H1 (cell line): ENCODE data around the gene KRT12. TPM values are rescaled to one million over a fixed set of nuclear protein-coding genes. Genes with fewer than 3 reads are reported as not detected.

ENCODE experiments used
- BRCA1 ChIP-seq: IDR thresholded peaks from 2 replicates; pipeline ENCODE4 v1.6.1; 2012; ENCODE audit warnings: low read depth, low read length, improper control_type of control experiment
- CHD2 ChIP-seq: IDR thresholded peaks from 2 replicates; pipeline ENCODE4 v1.6.1; 2012; ENCODE audit warnings: low read length, improper control_type of control experiment
- CREB1 ChIP-seq: IDR thresholded peaks from 2 replicates; pipeline ENCODE4 v1.6.1; 2012; ENCODE audit warnings: inconsistent platforms
- KDM4A ChIP-seq: IDR thresholded peaks from one replicate; pipeline ENCODE4 v1.7.1; 2012; ENCODE audit warnings: low read depth, mild to moderate bottlenecking, moderate library complexity, low read length, inconsistent platforms; ENCODE audit not compliant: severe bottlenecking
- NRF1 ChIP-seq: IDR thresholded peaks from 2 replicates; pipeline ENCODE4 v1.6.1; 2011; ENCODE audit warnings: mild to moderate bottlenecking, low read depth, low read length, improper control_type of control experiment
- POLR2A ChIP-seq, 2 experiments: IDR thresholded peaks; 1 replicate in 1 of 2; 2 replicates in 1 of 2; pipeline ENCODE4 v1.6.1; 2011; ENCODE audit warnings: low read depth in 2 of 2, low read length in 2 of 2, mild to moderate bottlenecking in 2 of 2; ENCODE audit errors: control extremely low read depth in 1 of 2
- POLR2AphosphoS5 ChIP-seq: IDR thresholded peaks from 2 replicates; pipeline ENCODE4 v1.6.1; 2011; ENCODE audit warnings: low read depth, low read length
- SAP30 ChIP-seq: fragments of 300-600 bp; sonication (generic); IDR thresholded peaks from 2 replicates; pipeline ENCODE4 v1.7.1; 2012; ENCODE audit warnings: low read length, moderate library complexity, mild to moderate bottlenecking, inconsistent platforms; ENCODE audit not compliant: insufficient read depth, insufficient replicate concordance
- TBP ChIP-seq: IDR thresholded peaks from 2 replicates; pipeline ENCODE4 v1.6.1; 2011; ENCODE audit warnings: low read depth, low read length, improper control_type of control experiment
- polyA plus RNA-seq, 7 experiments: library from polyadenylated mRNA; depleted of rRNA in 3 of 7; stranded (reverse) in 5 of 7; unstranded in 2 of 7; fragments of >200 nt in 5 of 7; fragments of 200-250 nt in 2 of 7; gene quantifications; 1 replicate in 5 of 7; 2 replicates in 1 of 7; 4 replicates in 1 of 7; pipeline versions ENCODE4 v1.2.1 to v1.2.3, GENCODE V29; 2011 to 2013; ENCODE audit warnings: missing spikeins in 2 of 7, mixed read lengths in 2 of 7
- total RNA-seq: library from RNA; stranded (reverse); fragmentation: NEBNext Ultra II Directional; extraction: Animal tissue kit (Norgen Biotek cat#: 25700); gene quantifications from 2 replicates; pipeline ENCODE4 v1.2.1, GENCODE V29; 2021
- TF ChIP-seq, protein P1 (sequence below): fragments of 300-600 bp; sonication (generic); IDR thresholded peaks from 2 replicates; pipeline ENCODE4 v1.7.1; 2012; ENCODE audit warnings: low read length, moderate library complexity, mild to moderate bottlenecking, inconsistent platforms; ENCODE audit not compliant: insufficient replicate concordance
- TF ChIP-seq, protein P2 (sequence below): IDR thresholded peaks from 2 replicates; pipeline ENCODE4 v1.6.1; 2012; ENCODE audit warnings: inconsistent platforms

KRT12 gene
- total and polyA plus RNA-seq, 2 of the 8 experiments (the other 6 are each of a cell fraction or from before 2014, with no cell fraction given): not detected

DNA sequence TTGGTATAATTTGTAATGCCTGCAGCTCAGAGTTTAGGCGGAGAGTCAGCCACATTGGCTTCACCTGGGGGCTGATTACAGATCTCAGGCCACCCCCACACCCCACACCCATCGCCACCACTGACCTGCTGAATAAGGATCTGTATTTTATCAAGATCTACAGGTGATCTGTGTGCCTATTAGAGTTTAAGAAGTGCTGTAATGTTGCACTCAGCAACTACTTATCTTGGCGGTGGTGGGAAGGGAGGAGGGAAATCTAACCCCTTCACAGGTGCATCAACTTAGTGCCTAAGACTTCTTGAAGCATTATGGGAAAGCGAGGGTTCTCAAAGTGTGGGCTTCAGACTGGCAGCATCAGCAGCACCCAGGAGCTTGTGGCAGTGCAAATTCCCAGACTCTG lies 35.5 kb upstream of the KRT12 start (continued):
- TF ChIP-seq, protein P1, sequence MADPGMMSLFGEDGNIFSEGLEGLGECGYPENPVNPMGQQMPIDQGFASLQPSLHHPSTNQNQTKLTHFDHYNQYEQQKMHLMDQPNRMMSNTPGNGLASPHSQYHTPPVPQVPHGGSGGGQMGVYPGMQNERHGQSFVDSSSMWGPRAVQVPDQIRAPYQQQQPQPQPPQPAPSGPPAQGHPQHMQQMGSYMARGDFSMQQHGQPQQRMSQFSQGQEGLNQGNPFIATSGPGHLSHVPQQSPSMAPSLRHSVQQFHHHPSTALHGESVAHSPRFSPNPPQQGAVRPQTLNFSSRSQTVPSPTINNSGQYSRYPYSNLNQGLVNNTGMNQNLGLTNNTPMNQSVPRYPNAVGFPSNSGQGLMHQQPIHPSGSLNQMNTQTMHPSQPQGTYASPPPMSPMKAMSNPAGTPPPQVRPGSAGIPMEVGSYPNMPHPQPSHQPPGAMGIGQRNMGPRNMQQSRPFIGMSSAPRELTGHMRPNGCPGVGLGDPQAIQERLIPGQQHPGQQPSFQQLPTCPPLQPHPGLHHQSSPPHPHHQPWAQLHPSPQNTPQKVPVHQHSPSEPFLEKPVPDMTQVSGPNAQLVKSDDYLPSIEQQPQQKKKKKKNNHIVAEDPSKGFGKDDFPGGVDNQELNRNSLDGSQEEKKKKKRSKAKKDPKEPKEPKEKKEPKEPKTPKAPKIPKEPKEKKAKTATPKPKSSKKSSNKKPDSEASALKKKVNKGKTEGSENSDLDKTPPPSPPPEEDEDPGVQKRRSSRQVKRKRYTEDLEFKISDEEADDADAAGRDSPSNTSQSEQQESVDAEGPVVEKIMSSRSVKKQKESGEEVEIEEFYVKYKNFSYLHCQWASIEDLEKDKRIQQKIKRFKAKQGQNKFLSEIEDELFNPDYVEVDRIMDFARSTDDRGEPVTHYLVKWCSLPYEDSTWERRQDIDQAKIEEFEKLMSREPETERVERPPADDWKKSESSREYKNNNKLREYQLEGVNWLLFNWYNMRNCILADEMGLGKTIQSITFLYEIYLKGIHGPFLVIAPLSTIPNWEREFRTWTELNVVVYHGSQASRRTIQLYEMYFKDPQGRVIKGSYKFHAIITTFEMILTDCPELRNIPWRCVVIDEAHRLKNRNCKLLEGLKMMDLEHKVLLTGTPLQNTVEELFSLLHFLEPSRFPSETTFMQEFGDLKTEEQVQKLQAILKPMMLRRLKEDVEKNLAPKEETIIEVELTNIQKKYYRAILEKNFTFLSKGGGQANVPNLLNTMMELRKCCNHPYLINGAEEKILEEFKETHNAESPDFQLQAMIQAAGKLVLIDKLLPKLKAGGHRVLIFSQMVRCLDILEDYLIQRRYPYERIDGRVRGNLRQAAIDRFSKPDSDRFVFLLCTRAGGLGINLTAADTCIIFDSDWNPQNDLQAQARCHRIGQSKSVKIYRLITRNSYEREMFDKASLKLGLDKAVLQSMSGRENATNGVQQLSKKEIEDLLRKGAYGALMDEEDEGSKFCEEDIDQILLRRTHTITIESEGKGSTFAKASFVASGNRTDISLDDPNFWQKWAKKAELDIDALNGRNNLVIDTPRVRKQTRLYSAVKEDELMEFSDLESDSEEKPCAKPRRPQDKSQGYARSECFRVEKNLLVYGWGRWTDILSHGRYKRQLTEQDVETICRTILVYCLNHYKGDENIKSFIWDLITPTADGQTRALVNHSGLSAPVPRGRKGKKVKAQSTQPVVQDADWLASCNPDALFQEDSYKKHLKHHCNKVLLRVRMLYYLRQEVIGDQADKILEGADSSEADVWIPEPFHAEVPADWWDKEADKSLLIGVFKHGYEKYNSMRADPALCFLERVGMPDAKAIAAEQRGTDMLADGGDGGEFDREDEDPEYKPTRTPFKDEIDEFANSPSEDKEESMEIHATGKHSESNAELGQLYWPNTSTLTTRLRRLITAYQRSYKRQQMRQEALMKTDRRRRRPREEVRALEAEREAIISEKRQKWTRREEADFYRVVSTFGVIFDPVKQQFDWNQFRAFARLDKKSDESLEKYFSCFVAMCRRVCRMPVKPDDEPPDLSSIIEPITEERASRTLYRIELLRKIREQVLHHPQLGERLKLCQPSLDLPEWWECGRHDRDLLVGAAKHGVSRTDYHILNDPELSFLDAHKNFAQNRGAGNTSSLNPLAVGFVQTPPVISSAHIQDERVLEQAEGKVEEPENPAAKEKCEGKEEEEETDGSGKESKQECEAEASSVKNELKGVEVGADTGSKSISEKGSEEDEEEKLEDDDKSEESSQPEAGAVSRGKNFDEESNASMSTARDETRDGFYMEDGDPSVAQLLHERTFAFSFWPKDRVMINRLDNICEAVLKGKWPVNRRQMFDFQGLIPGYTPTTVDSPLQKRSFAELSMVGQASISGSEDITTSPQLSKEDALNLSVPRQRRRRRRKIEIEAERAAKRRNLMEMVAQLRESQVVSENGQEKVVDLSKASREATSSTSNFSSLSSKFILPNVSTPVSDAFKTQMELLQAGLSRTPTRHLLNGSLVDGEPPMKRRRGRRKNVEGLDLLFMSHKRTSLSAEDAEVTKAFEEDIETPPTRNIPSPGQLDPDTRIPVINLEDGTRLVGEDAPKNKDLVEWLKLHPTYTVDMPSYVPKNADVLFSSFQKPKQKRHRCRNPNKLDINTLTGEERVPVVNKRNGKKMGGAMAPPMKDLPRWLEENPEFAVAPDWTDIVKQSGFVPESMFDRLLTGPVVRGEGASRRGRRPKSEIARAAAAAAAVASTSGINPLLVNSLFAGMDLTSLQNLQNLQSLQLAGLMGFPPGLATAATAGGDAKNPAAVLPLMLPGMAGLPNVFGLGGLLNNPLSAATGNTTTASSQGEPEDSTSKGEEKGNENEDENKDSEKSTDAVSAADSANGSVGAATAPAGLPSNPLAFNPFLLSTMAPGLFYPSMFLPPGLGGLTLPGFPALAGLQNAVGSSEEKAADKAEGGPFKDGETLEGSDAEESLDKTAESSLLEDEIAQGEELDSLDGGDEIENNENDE: no peak
- no peak for TF ChIP-seq NRF1
- no peak for TF ChIP-seq SAP30
- no peak for TF ChIP-seq CHD2
- TF ChIP-seq, protein P2, sequence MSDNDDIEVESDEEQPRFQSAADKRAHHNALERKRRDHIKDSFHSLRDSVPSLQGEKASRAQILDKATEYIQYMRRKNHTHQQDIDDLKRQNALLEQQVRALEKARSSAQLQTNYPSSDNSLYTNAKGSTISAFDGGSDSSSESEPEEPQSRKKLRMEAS: no peak
- TF ChIP-seq POLR2A (IDR thresholded peaks at IDR 0.05; ENCODE audit: control extremely low read depth in 1 of 2, low read depth in 2 of 2, low read length in 2 of 2): no peak
- TF ChIP-seq CREB1: no peak
- TF ChIP-seq POLR2AphosphoS5: no peak
- no peak for TF ChIP-seq BRCA1
- TF ChIP-seq TBP: no peak
- TF ChIP-seq KDM4A: no peak
